ENCODE measurements around the gene HOXC11.

HOXC11 gene

GRCh38 chr12:54010053-54010971 is 37.4 kb downstream of the HOXC11 start:
- no peak for DNase-seq (ENCODE audit: low read depth)

GRCh38 chr12:54010972-54011664 is 38.2 kb downstream of the HOXC11 start:
- DNase-seq (ENCODE audit: low read depth), result no peak

- DNase-seq (ENCODE audit: low read depth), result no peak
Measured at GRCh38 chr12:54011665-54012532, 39.0 kb downstream of the HOXC11 start.

- no peak for DNase-seq (ENCODE audit: low read depth)
Measured at GRCh38 chr12:54012631-54013409, 39.9 kb downstream of the HOXC11 start.

DNA sequence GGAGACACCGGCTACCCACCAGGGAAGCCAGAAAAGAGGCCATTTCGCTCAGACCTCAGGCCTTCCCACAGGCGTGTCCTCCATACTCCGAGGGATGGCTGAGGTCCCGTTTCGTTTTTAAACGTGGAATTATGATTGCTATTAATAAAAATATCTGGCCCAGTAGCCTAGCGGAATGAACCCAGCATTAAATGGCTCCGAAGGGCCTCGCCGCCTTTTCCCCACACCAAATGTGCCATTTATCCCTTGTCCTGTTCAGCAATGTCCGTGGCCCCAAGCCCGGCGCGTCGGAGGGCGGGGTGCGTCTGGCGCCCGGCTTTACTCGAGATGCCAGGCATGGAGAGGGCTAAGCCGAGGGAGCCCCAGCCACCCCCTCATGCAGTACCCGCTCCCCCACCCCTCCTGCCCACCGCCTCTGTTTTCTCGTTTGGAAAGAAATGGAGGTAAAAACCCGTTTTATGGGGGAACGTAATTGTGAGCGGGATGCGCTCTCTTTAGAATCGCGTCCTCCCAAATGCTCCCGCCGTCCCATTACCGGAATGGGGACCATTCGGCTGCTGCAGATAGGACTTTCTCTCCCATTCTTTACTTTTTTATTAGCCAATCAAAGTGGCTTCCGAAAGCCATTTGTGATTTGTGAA is 41.6 kb downstream of the HOXC11 start:
- no peak for DNase-seq (ENCODE audit: low read depth)

DNA sequence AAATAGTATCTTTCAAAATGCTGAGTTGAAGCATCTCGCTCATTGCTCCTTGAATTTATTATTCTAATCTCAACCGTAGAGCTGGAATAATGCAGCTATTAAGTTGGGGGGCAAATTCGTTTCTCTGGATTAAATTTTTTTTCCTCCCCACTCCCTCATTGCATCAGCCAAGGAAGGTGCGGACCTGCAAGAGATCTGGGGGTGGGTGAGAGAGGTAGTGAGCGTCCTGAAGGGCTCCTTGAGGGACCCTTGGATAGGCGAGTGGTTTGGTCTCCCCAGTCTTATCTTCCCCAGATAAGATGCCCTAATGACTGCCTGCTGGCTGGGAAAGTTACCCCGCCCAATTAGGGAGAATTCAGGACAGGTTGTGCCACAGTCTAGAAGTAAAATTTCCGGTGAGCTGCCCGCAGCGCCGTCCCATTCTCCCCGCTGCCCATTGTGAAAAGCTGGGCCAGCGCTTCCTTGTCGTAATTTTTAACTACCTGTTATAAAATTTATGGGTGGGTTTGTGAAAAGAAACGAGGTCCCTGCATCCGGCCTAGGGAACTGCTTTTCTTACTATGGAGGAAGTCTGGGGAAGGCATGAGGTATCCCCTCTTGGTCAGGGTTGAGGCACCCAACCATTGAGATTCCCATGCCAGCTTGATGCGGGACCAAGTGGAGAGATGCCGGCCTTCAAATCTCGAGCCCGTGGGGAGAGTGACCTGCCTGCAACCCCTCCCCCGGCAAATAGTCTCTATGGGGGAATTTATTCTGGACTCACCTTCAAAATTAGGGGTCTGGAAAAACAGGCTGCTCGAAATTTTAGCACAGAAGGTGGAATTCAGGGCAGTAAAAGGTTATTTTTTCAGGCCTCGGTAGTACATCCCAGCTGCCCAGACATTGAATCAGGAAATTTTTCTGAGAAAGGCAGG is 42.3 kb downstream of the HOXC11 start:
- no peak for DNase-seq (ENCODE audit: low read depth)

GRCh38 chr12:54016051-54016450 is 43.1 kb downstream of the HOXC11 start:
- no peak for DNase-seq (ENCODE audit: low read depth)

- no peak for DNase-seq (ENCODE audit: low read depth)
Measured at GRCh38 chr12:54016478-54016964, 43.6 kb downstream of the HOXC11 start.

- DNase-seq (ENCODE audit: low read depth), result no peak
Measured at GRCh38 chr12:54017027-54017788, 44.3 kb downstream of the HOXC11 start.

DNA sequence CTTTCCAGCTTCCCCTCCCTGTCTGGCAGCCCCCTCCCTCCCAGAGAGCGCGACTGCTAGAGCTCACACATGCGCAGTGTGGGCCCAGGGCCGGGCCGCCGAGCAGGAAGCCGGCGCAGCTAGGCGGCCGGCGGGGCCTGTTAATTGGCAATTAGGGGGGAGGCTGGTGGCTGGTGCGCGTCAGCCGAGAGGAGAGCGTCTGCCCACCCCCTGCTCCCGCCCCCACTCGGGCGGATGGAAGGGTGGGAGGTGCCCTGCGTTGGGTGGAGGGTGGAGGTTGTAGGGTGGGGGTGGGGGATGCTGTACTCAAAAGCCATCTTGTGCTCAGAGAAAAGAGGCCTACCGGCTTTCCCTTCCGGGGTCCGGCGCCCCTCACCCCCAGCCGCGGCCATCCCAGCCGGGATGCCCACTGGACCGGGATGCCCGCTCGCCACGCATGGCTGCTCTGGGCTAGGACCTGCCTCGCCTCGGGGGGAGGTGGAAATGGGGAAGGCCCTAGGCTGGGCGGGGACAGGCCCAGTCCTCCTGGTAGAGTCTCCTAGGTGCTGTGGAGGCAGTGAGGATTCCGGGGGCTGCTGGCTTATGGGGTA is 45.0 kb downstream of the HOXC11 start:
- peak; percentile 64 for DNase-seq (ENCODE audit: low read depth)

- no peak for DNase-seq (ENCODE audit: low read depth)
Measured at GRCh38 chr12:54018468-54018984, 45.6 kb downstream of the HOXC11 start.

- DNase-seq (ENCODE audit: low read depth), result no peak
Measured at GRCh38 chr12:54019091-54019811, 46.3 kb downstream of the HOXC11 start.

DNA sequence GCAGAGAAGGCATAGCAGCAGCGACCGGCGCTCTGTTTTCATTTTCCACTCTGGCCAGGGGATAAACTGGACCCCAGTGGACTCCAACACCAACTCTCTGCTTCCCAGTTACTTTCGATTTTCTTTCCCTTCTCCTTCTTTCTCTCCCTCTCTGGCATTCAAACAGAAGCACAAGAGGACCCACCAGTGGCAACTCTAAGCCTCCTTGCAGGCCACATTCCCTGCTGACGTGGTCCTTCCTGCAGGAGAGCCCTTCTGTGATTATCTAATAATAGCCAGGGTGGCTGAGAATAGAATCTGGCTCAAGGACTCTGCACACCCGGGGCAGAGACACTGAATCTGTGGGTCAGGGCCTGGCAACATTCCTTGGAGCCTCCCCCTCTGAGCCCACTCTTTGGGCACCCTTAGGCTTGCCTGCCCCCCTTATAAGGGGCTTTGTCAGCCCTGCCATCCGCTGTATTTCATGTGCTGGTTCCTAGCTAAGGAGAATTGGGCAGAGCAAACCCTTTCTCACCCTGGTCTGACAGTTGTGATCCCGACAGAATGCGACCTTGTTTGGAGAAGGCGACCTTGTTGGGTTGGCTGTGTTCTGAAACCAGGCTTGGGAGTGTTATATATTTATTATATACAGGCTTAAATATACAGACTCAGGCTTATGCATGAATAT is 47.1 kb downstream of the HOXC11 start:
- no peak for DNase-seq (ENCODE audit: low read depth)

- DNase-seq (ENCODE audit: low read depth), result no peak
Measured at GRCh38 chr12:54020591-54021405, 47.9 kb downstream of the HOXC11 start.

DNA sequence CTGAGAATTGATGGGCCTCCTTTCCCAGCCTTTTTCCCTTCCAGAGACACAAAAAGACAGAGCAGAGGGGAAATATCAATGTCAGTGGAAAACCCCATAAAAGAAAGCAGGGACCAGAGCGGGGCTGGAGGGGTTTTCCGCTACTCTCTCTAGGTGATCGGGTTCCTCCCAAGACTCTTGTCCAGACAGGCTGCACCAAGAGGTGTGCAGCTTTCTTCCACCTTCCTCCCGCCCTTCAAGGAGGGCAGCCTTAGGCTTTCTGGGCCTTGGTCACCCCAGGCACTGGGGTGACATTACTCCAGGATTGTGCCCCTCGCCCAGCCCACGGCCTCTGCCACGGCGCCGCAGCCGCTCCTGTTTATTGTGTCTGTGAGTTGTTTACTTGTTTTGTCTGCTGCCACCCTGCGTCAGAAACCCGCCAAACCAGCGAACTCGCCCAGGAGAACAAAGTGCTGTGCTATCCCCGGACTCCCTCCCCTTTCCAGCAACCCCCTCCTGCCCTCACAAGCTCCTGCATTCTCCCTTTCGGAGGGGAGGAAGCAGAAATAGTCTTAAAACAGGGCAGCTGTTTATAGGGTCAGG is 48.6 kb downstream of the HOXC11 start:
- DNase-seq (ENCODE audit: low read depth), result no peak
